GM12878 (cell line): Measurements from ENCODE around the gene APOC1. TPM values are rescaled to one million over a fixed set of nuclear protein-coding genes. Genes with fewer than 3 reads are reported as not detected.

Experiments
- ATAC-seq: fragments of 200-7000 bp; cut with Tn5 transposase; 3 replicates; pipeline ENCODE4 v1.9.1; 2020; ENCODE audit warnings: mild to moderate bottlenecking, moderate library complexity
- BruUV-seq: library from RNA; stranded (reverse); fragments of 400-500 nt; replicated peaks from 2 replicates; lab custom pipeline; 2021; lab: Mats Ljungman, UMichigan
- CTCF ChIA-PET: fragments of 300-600 bp; sonication (Branson Sonifier 250); formaldehyde crosslinking; extraction: SDS; loops from one replicate; lab custom pipeline; 2021; ENCODE audit warnings: inconsistent platforms; lab: Yijun Ruan, JAX
- POLR2A ChIA-PET: fragments of 350-600 bp; formaldehyde crosslinking; extraction: SDS; loops from one replicate; lab custom pipeline; 2021; ENCODE audit warnings: inconsistent platforms; lab: Charles Lee
- RAD21 ChIA-PET: fragments of 300-600 bp; sonication (Branson Sonifier 250); formaldehyde crosslinking; loops from one replicate; lab custom pipeline; 2023; ENCODE audit warnings: antibody characterized with exemption; ENCODE audit not compliant: unreplicated experiment; lab: Charles Lee
- SMC1A ChIA-PET: fragments of 300-600 bp; sonication (Branson Sonifier 250); formaldehyde crosslinking; loops from one replicate; lab custom pipeline; 2023; ENCODE audit not compliant: unreplicated experiment, uncharacterized antibody; lab: Charles Lee
- DNase-seq: peaks from one replicate; pipeline ENCODE4 v3.0.0-alpha.2; 2011; ENCODE audit warnings: low read depth, low spot score
- FAIRE-seq: peaks from 3 replicates; lab custom pipeline; 2011; peaks lifted over from hg19 to GRCh38; lab: Jason Lieb, UNC
- H2AFZ ChIP-seq: 2 replicates; pipeline ENCODE4 v1.6.0; 2011; ENCODE audit warnings: low read depth, low read length, control low read depth; ENCODE audit not compliant: control insufficient read depth
- H3K27ac ChIP-seq: 2 replicates; pipeline ENCODE4 v1.5.1; 2011; ENCODE audit warnings: control low read depth; ENCODE audit not compliant: control insufficient read depth, insufficient read depth
- H3K27me3 ChIP-seq, 2 experiments: replicated peaks in 1 of 2; 2 replicates each; pipeline versions ENCODE4 v1.6.0 to v1.6.1; 2011; ENCODE audit warnings: low read length in 1 of 2; ENCODE audit not compliant: control insufficient read depth in 2 of 2, insufficient read depth in 2 of 2
- H3K36me3 ChIP-seq, 2 experiments: 2 replicates each; pipeline ENCODE4 v1.5.1; 2011; ENCODE audit warnings: low read length in 1 of 2; ENCODE audit not compliant: control insufficient read depth in 2 of 2, insufficient read depth in 2 of 2
- H3K4me1 ChIP-seq: 2 replicates; pipeline ENCODE4 v1.6.1; 2011; ENCODE audit warnings: mild to moderate bottlenecking, low read length, moderate library complexity, mixed read lengths; ENCODE audit not compliant: control insufficient read depth, insufficient read depth
- H3K4me2 ChIP-seq: 2 replicates; pipeline ENCODE4 v1.6.0; 2011; ENCODE audit warnings: control low read depth; ENCODE audit not compliant: control insufficient read depth, insufficient read depth
- H3K4me3 ChIP-seq: fragments of 200-600 bp; sonication (generic); 2 replicates; pipeline ENCODE4 v1.5.1; 2016
- H3K79me2 ChIP-seq: 2 replicates; pipeline ENCODE4 v1.6.0; 2011; ENCODE audit warnings: low read length; ENCODE audit not compliant: control insufficient read depth, insufficient read depth
- H3K9ac ChIP-seq: 2 replicates; pipeline ENCODE4 v1.8.0; 2011; ENCODE audit warnings: low read length, control low read depth, mixed read lengths; ENCODE audit not compliant: control insufficient read depth, insufficient read depth
- H3K9me3 ChIP-seq: replicated peaks from 3 replicates; pipeline ENCODE4 v1.5.1; 2011; ENCODE audit warnings: mild to moderate bottlenecking, low read length; ENCODE audit not compliant: control insufficient read depth, insufficient read depth
- H4K20me1 ChIP-seq: 2 replicates; pipeline ENCODE4 v1.6.0; 2011; ENCODE audit not compliant: control insufficient read depth, insufficient read depth
- BMI1 ChIP-seq: fragments of 450-650 bp; IDR thresholded peaks from 2 replicates; pipeline ENCODE4 v1.6.1; 2016; ENCODE audit warnings: mild to moderate bottlenecking, moderate library complexity, borderline replicate concordance
- MTA2 ChIP-seq: fragments of 450-650 bp; IDR thresholded peaks from 2 replicates; pipeline ENCODE4 v1.6.1; 2016; ENCODE audit warnings: low read depth, mild to moderate bottlenecking, moderate library complexity
- MYB ChIP-seq: fragments of 150-350 bp; IDR thresholded peaks from 2 replicates; pipeline ENCODE4 v1.6.1; 2014; ENCODE audit warnings: mild to moderate bottlenecking, low read depth, low read length, borderline replicate concordance
- NFXL1 ChIP-seq: fragments of 450-650 bp; IDR thresholded peaks from 2 replicates; pipeline ENCODE4 v1.6.1; 2017; ENCODE audit warnings: antibody characterized with exemption, mild to moderate bottlenecking, borderline replicate concordance
- RCOR1 ChIP-seq: conservative IDR thresholded peaks from 2 replicates; pipeline ENCODE4 v1.6.1; 2012; ENCODE audit warnings: low read depth, low read length, improper control_type of control experiment
- RELA ChIP-seq: fragments of 450-650 bp; IDR thresholded peaks from 2 replicates; pipeline ENCODE4 v1.8.0; 2014; ENCODE audit warnings: borderline replicate concordance; ENCODE audit not compliant: partially characterized antibody
- SUZ12 ChIP-seq: fragments of 200-600 bp; sonication (generic); IDR thresholded peaks from one replicate; pipeline ENCODE4 v1.6.1; 2018; ENCODE audit warnings: antibody characterized with exemption, mild to moderate bottlenecking; ENCODE audit not compliant: unreplicated experiment
- ZNF622 ChIP-seq: fragments of 450-650 bp; IDR thresholded peaks from 2 replicates; pipeline ENCODE4 v1.6.1; 2017; ENCODE audit warnings: mild to moderate bottlenecking, inconsistent platforms
- WGBS: methylation state at CpG from one replicate; pipeline ENCODE4 v1.1.6; 2016; ENCODE audit warnings: low lambda C conversion rate; ENCODE audit not compliant: insufficient replicate concordance, insufficient coverage; ENCODE audit errors: missing lambda C conversion rate; 5-methylcytosine and 5-hydroxymethylcytosine counted together
- in situ Hi-C: fragments of 300-500 bp; cut with MboI; formaldehyde crosslinking; loops from 9 replicates; pipeline ENCODE4 v1.14.3; 2018; ENCODE audit warnings: mixed read lengths
- intact Hi-C: fragments of 100-400 bp; cut with micrococcal nuclease; formaldehyde crosslinking; loops from one replicate; pipeline ENCODE4 v1.14.2; 2022; ENCODE audit not compliant: unreplicated experiment
- polyA plus RNA-seq, 11 experiments: library from polyadenylated mRNA; depleted of rRNA in 4 of 11; unstranded in 6 of 11; stranded (reverse) in 5 of 11; fragments of >200 nt; fragmentation: Nextera tagmentation in 4 of 11; fragmentation: Illumina TruSeq in 1 of 11; extraction: Ambion mirVana in 4 of 11; extraction: Trizol in 1 of 11; gene quantifications; 1 replicate in 1 of 11; 2 replicates in 10 of 11; pipeline versions ENCODE4 v1.2.1 to v1.2.3, GENCODE V29; 2011 to 2016; ENCODE audit warnings: inconsistent platforms in 2 of 11, missing spikeins in 2 of 11, low read depth in 1 of 11
- total RNA-seq, 4 experiments: library from RNA; depleted of rRNA in 3 of 4; stranded (reverse); fragments of >200 nt in 3 of 4; fragmentation: Illumina TruSeq in 1 of 4; extraction: Trizol in 1 of 4; gene quantifications; 2 replicates each; pipeline versions ENCODE4 v1.2.1 to v1.2.3, GENCODE V29; 2013 to 2021
- TF ChIP-seq, protein P1 (sequence below): fragments of 450-650 bp; IDR thresholded peaks from 2 replicates; pipeline ENCODE4 v1.6.1; 2017; ENCODE audit warnings: mild to moderate bottlenecking, moderate library complexity

The APOC1 gene
- total and polyA plus RNA-seq, 10 of the 15 experiments (the other 5 are each of a cell fraction or from before 2014, with no cell fraction given): 0.73 to 4.0 (median 2.6) TPM

DNA sequence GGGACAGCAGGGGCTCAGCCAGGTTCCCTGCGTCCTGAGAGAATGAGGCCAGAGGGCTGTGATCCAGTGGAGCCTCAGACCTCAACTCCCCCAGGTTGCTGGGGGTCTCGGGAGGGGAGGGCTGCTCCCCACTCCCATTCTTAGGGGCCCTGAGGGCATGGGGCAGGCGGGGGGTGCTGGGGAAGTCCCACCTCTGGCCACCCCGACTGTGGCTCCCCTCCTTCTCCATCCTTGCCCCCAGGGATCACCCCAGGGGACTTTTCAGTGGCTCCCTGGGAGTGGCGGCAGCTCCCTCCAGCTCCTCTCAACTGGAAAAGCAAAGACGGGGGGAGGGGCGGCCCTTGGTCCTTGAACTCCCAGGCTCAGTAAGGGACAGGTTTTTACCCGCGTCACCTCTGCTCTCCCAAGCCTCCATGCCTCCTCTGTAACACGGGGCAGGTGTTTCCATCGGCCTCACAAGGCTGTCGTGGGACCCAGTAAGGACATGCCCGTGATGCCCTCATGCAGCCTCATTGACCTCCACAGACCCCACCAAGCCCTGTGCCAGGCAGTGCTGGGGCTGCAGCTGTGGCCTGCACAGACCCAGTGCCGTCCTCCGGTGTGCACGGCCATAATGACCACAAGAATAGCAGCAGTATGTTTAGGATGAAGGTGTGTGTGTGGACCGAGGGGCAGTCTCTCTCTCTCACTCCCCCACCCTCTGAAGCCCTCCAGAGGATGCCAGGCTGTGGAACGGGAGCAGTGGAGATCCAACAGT is 34.9 kb upstream of the APOC1 start:
- DNase-seq: no peak
- intact Hi-C loops (no loop called here), in situ Hi-C loops (no loop called here)
- CTCF ChIA-PET: no interaction called here
- H2AFZ ChIP-seq: no peak overlapping the region
- no peak overlapping the region for H3K4me3 ChIP-seq
- H3K9me3 ChIP-seq: no peaks in the 10 kb centered on the region
- H3K36me3 ChIP-seq: no peaks in the 10 kb centered on the region
- WGBS: 13% methylated on average over 18 of the region's 18 CpGs
- SMC1A ChIA-PET: no interaction called here
- no peaks in the 10 kb centered on the region for H3K79me2 ChIP-seq
- H4K20me1 ChIP-seq: no peaks in the 10 kb centered on the region
- no peak for FAIRE-seq
- H3K9ac ChIP-seq: no peak overlapping the region
- POLR2A ChIA-PET: no interaction called here
- no peak for ATAC-seq
- BruUV-seq: no TSS peak
- H3K4me2 ChIP-seq: no peak overlapping the region
- H3K27ac ChIP-seq: no peak overlapping the region
- no peaks in the 10 kb centered on the region; a peak in 1 of 4 replicates for H3K27me3 ChIP-seq
- H3K4me1 ChIP-seq: no peaks in the 10 kb centered on the region
- RAD21 ChIA-PET: no interaction called here
- TF ChIP-seq RCOR1 (no peak), SUZ12 (no peak), BMI1 (no peak), NFXL1 (no peak), MTA2 (no peak), MYB (no peak), ZNF622 (no peak), RELA (no peak)
- TF ChIP-seq, protein P1, sequence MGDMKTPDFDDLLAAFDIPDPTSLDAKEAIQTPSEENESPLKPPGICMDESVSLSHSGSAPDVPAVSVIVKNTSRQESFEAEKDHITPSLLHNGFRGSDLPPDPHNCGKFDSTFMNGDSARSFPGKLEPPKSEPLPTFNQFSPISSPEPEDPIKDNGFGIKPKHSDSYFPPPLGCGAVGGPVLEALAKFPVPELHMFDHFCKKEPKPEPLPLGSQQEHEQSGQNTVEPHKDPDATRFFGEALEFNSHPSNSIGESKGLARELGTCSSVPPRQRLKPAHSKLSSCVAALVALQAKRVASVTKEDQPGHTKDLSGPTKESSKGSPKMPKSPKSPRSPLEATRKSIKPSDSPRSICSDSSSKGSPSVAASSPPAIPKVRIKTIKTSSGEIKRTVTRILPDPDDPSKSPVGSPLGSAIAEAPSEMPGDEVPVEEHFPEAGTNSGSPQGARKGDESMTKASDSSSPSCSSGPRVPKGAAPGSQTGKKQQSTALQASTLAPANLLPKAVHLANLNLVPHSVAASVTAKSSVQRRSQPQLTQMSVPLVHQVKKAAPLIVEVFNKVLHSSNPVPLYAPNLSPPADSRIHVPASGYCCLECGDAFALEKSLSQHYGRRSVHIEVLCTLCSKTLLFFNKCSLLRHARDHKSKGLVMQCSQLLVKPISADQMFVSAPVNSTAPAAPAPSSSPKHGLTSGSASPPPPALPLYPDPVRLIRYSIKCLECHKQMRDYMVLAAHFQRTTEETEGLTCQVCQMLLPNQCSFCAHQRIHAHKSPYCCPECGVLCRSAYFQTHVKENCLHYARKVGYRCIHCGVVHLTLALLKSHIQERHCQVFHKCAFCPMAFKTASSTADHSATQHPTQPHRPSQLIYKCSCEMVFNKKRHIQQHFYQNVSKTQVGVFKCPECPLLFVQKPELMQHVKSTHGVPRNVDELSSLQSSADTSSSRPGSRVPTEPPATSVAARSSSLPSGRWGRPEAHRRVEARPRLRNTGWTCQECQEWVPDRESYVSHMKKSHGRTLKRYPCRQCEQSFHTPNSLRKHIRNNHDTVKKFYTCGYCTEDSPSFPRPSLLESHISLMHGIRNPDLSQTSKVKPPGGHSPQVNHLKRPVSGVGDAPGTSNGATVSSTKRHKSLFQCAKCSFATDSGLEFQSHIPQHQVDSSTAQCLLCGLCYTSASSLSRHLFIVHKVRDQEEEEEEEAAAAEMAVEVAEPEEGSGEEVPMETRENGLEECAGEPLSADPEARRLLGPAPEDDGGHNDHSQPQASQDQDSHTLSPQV: no peak
